DMS53 (cell line): ENCODE results near the gene SPDYE3.

Experiments
- DNase-seq: peaks from one replicate; lab custom pipeline; 2025; lab: John Stamatoyannopoulos, UW

Gene SPDYE3

GRCh38 chr7:100371561-100372171 lies 64.2 kb downstream of the SPDYE3 start:
- no peak for DNase-seq
